ENCODE measurements around the gene CST5.
"Not testable (repeated sequence)": the region's sequence is repeated elsewhere in the genome, so short reads cannot be mapped to it uniquely, and the experiment has no call there.

GRCh38 chr20:23860771-23861170, 18.8 kb downstream of the CST5 start:
- not testable (repeated sequence) for TF ChIP-seq CTCF, POLR2A, EP300 (IDR thresholded peaks at IDR 0.05)
